Loucy (cell line): ENCODE results near the gene NCKAP5.

Experiments used
- H2AFZ ChIP-seq: fragments of 200-600 bp; sonication (generic); 2 replicates; pipeline ENCODE4 v1.6.0; 2016; ENCODE audit warnings: antibody characterized with exemption, mild to moderate bottlenecking, low read length, moderate library complexity
- H3F3A ChIP-seq: fragments of 200-600 bp; 2 replicates; pipeline ENCODE4 v1.6.0; 2016; ENCODE audit warnings: antibody characterized with exemption, low read depth, mild to moderate bottlenecking
- H3K27me3 ChIP-seq: fragments of 200-600 bp; sonication (generic); 2 replicates; pipeline ENCODE4 v1.6.1; 2014; ENCODE audit warnings: low read length, mild to moderate bottlenecking; ENCODE audit not compliant: insufficient read depth, poor library complexity, severe bottlenecking
- H3K36me3 ChIP-seq: fragments of 200-600 bp; sonication (generic); 2 replicates; pipeline ENCODE4 v1.6.1; 2016; ENCODE audit warnings: low read length; ENCODE audit not compliant: insufficient read depth
- H3K4me1 ChIP-seq: fragments of 200-600 bp; sonication (generic); 2 replicates; pipeline ENCODE4 v1.5.1; 2014; ENCODE audit warnings: low read length, mild to moderate bottlenecking; ENCODE audit not compliant: insufficient read depth, poor library complexity, severe bottlenecking
- H3K4me2 ChIP-seq: fragments of 200-600 bp; sonication (generic); 2 replicates; pipeline ENCODE4 v1.6.0; 2014; ENCODE audit warnings: antibody characterized with exemption, low read length, low read depth, mild to moderate bottlenecking; ENCODE audit not compliant: poor library complexity, severe bottlenecking
- H3K4me3 ChIP-seq: fragments of 200-600 bp; sonication (generic); 2 replicates; pipeline ENCODE4 v1.5.1; 2014; ENCODE audit warnings: low read length, mild to moderate bottlenecking, mixed read lengths; ENCODE audit not compliant: poor library complexity, severe bottlenecking
- H3K79me2 ChIP-seq: fragments of 200-600 bp; sonication (generic); 2 replicates; pipeline ENCODE4 v1.6.1; 2014; ENCODE audit warnings: low read length; ENCODE audit not compliant: insufficient read depth
- H3K9ac ChIP-seq: fragments of 200-600 bp; sonication (generic); 2 replicates; pipeline ENCODE4 v1.6.0; 2014; ENCODE audit warnings: mild to moderate bottlenecking, low read depth, low read length, moderate library complexity; ENCODE audit not compliant: poor library complexity, severe bottlenecking
- H3K9me2 ChIP-seq: fragments of 200-600 bp; sonication (generic); replicated peaks from 2 replicates; pipeline ENCODE4 v1.6.1; 2016; ENCODE audit warnings: low read depth, low read length, mixed read lengths
- H3K9me3 ChIP-seq: fragments of 200-600 bp; sonication (generic); 2 replicates; pipeline ENCODE4 v1.6.1; 2014; ENCODE audit warnings: mild to moderate bottlenecking, antibody characterized with exemption, low read length, low read depth; ENCODE audit not compliant: insufficient read depth
- H4K20me1 ChIP-seq: fragments of 200-600 bp; sonication (generic); 2 replicates; pipeline ENCODE4 v1.6.0; 2014; ENCODE audit warnings: antibody characterized with exemption, low read length, mild to moderate bottlenecking; ENCODE audit not compliant: insufficient read depth, poor library complexity, severe bottlenecking
- CTCF ChIP-seq: fragments of 200-600 bp; sonication (generic); conservative IDR thresholded peaks from 2 replicates; pipeline ENCODE4 v1.5.1; 2014; ENCODE audit warnings: mild to moderate bottlenecking, antibody characterized with exemption, low read length
- EZH2phosphoT487 ChIP-seq: fragments of 200-600 bp; IDR thresholded peaks from 2 replicates; pipeline ENCODE4 v1.6.1; 2018; ENCODE audit warnings: antibody characterized with exemption, mild to moderate bottlenecking, moderate library complexity, borderline replicate concordance

The NCKAP5 gene

DNA sequence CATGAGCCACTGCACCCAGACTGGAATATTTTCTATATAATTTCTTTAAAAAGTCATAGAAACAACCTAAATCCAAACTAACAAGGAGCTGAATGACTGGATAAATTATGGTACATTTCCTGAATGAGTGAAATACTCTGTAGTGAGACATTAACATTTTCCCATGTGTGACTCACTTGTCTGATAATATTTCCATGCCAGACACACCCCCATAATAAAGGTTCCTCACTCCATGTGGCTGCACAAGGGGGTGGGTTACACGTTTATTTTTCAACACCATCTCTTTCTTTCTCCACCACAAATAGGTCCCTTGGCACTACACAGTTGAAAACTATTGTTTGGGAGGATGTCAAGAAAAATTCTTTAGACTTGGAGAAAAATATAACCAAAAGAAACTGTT lies 632.0 kb downstream of the NCKAP5 start:
- Histone ChIP-seq H3K9me3 (no peaks in the 10 kb centered on the region), H3K27me3 (no peaks in the 10 kb centered on the region), H3F3A (no peaks in the 10 kb centered on the region), H3K4me2 (no peak overlapping the region), H4K20me1 (no peaks in the 10 kb centered on the region), H3K9me2 (no peaks in the 10 kb centered on the region), H3K4me3 (no peak overlapping the region), H2AFZ (no peak overlapping the region), H3K36me3 (no peaks in the 10 kb centered on the region), H3K79me2 (no peaks in the 10 kb centered on the region), H3K9ac (no peak overlapping the region), H3K4me1 (no peaks in the 10 kb centered on the region)
- TF ChIP-seq CTCF (no peak), EZH2phosphoT487 (no peak)

- Histone ChIP-seq H3F3A (no peaks in the 10 kb centered on the region), H3K4me2 (no peak overlapping the region), H3K27me3 (no peaks in the 10 kb centered on the region), H3K9me2 (no peaks in the 10 kb centered on the region), H4K20me1 (no peaks in the 10 kb centered on the region), H3K9ac (no peak overlapping the region), H3K4me1 (no peaks in the 10 kb centered on the region), H3K9me3 (no peaks in the 10 kb centered on the region), H3K4me3 (no peak overlapping the region), H3K79me2 (no peaks in the 10 kb centered on the region), H2AFZ (no peak overlapping the region), H3K36me3 (no peaks in the 10 kb centered on the region)
- no peak for TF ChIP-seq EZH2phosphoT487
- TF ChIP-seq CTCF, result no peak
Measured at GRCh38 chr2:132929786-132930185, 638.5 kb downstream of the NCKAP5 start.

- H4K20me1 ChIP-seq, result no peaks in the 10 kb centered on the region
- H3F3A ChIP-seq, result no peaks in the 10 kb centered on the region
- H3K79me2 ChIP-seq, result no peaks in the 10 kb centered on the region
- no peaks in the 10 kb centered on the region for H3K27me3 ChIP-seq
- H3K9ac ChIP-seq, result no peak overlapping the region
- no peaks in the 10 kb centered on the region for H3K36me3 ChIP-seq
- H3K9me3 ChIP-seq, result no peaks in the 10 kb centered on the region
- no peak overlapping the region for H2AFZ ChIP-seq
- H3K4me1 ChIP-seq, result no peaks in the 10 kb centered on the region
- H3K9me2 ChIP-seq, result no peaks in the 10 kb centered on the region
- H3K4me2 ChIP-seq, result no peak overlapping the region
- H3K4me3 ChIP-seq, result no peak overlapping the region
- no peak for TF ChIP-seq EZH2phosphoT487
- TF ChIP-seq CTCF, result no peak
Measured at GRCh38 chr2:132923787-132924186, 644.5 kb downstream of the NCKAP5 start.
